HG03039 (cell line): ENCODE results near the gene VIL1.

ENCODE experiments used
- ATAC-seq: cut with Tn5 transposase; IDR thresholded peaks from one replicate; pipeline ENCODE4 v1.9.1; 2021; ENCODE audit warnings: mild to moderate bottlenecking, moderate library complexity; ENCODE audit not compliant: unreplicated experiment

The VIL1 gene

GRCh38 chr2:218482651-218483050 lies 63.7 kb downstream of the VIL1 start:
- ATAC-seq: no peak

GRCh38 chr2:218485986-218486667 lies 67.2 kb downstream of the VIL1 start:
- no peak for ATAC-seq

GRCh38 chr2:218500501-218501060 lies 81.7 kb downstream of the VIL1 start:
- ATAC-seq: no peak

GRCh38 chr2:218501665-218502064 lies 82.7 kb downstream of the VIL1 start:
- no peak for ATAC-seq
